WTC11 (cell line): ENCODE measurements around the gene ST6GAL1. TPM values are rescaled to one million over a fixed set of nuclear protein-coding genes. Genes with fewer than 3 reads are reported as not detected.

ENCODE experiments used
- ATAC-seq: fragments of 200-7000 bp; cut with Tn5 transposase; 2 replicates; pipeline ENCODE4 v1.10.0; 2021; ENCODE audit warnings: mild to moderate bottlenecking, moderate library complexity
- CTCF ChIA-PET: fragments of 300-600 bp; sonication (Branson Sonifier 250); formaldehyde crosslinking; loops from one replicate; lab custom pipeline; 2021; ENCODE audit warnings: antibody characterized with exemption; lab: Charles Lee
- POLR2A ChIA-PET: fragments of 350-600 bp; sonication (Branson Sonifier 250); formaldehyde crosslinking; loops from one replicate; lab custom pipeline; 2021; ENCODE audit warnings: antibody characterized with exemption; lab: Charles Lee
- DNase-seq: peaks from one replicate; pipeline ENCODE4 v3.0.0; 2021; ENCODE audit warnings: low spot score
- H3K27ac Mint-ChIP-seq: 2 replicates; pipeline ENCODE4 v1.8.0; 2021; ENCODE audit warnings: mixed read lengths
- H3K27me3 Mint-ChIP-seq: 2 replicates; pipeline ENCODE4 v1.8.0; 2021; ENCODE audit warnings: low read depth, mild to moderate bottlenecking, moderate library complexity, mixed read lengths
- H3K36me3 Mint-ChIP-seq: 2 replicates; pipeline ENCODE4 v1.8.0; 2021; ENCODE audit warnings: mixed read lengths
- H3K4me1 Mint-ChIP-seq: 2 replicates; pipeline ENCODE4 v1.8.0; 2022; ENCODE audit warnings: mixed read lengths
- H3K4me3 Mint-ChIP-seq: 2 replicates; pipeline ENCODE4 v1.8.0; 2021; ENCODE audit warnings: mild to moderate bottlenecking, moderate library complexity, mixed read lengths
- H3K9me3 Mint-ChIP-seq: 2 replicates; pipeline ENCODE4 v1.8.0; 2021; ENCODE audit warnings: mixed read lengths
- ARID4B ChIP-seq: sonication (generic); formaldehyde crosslinking; IDR thresholded peaks from 2 replicates; pipeline ENCODE4 v1.8.0; 2023; ENCODE audit warnings: missing genetic modification reagents, mild to moderate bottlenecking, borderline replicate concordance
- ATF1 ChIP-seq: sonication (generic); formaldehyde crosslinking; IDR thresholded peaks from 2 replicates; pipeline ENCODE4 v1.8.1; 2023; ENCODE audit warnings: mild to moderate bottlenecking, moderate library complexity, missing genetic modification reagents
- CTCF ChIP-seq: fragments of 200-600 bp; IDR thresholded peaks from 2 replicates; pipeline ENCODE4 v1.8.0; 2022; ENCODE audit warnings: antibody characterized with exemption
- E2F1 ChIP-seq: sonication (generic); formaldehyde crosslinking; IDR thresholded peaks from 2 replicates; pipeline ENCODE4 v1.8.0; 2022; ENCODE audit warnings: mild to moderate bottlenecking, missing genetic modification reagents
- EMX1 ChIP-seq: fragments of 250-450 bp; sonication (Bioruptor Pico); IDR thresholded peaks from 2 replicates; pipeline ENCODE4 v1.8.0; 2021; ENCODE audit warnings: mild to moderate bottlenecking
- GRHL2 ChIP-seq: fragments of 250-450 bp; sonication (Bioruptor Pico); IDR thresholded peaks from 2 replicates; pipeline ENCODE4 v1.8.0; 2022; ENCODE audit warnings: mild to moderate bottlenecking, moderate library complexity; ENCODE audit not compliant: insufficient replicate concordance, severe bottlenecking
- JAZF1 ChIP-seq: fragments of 250-450 bp; sonication (Bioruptor Pico); IDR thresholded peaks from 2 replicates; pipeline ENCODE4 v1.9.0; 2021; ENCODE audit warnings: moderate library complexity, mild to moderate bottlenecking, inconsistent platforms
- JUN ChIP-seq: sonication (generic); formaldehyde crosslinking; IDR thresholded peaks from 2 replicates; pipeline ENCODE4 v1.8.0; 2023; ENCODE audit warnings: mild to moderate bottlenecking, missing genetic modification reagents
- NFATC4 ChIP-seq: fragments of 250-450 bp; sonication (Bioruptor Pico); IDR thresholded peaks from 2 replicates; pipeline ENCODE4 v1.9.0; 2021; ENCODE audit warnings: mild to moderate bottlenecking
- NR3C1 ChIP-seq: sonication (generic); formaldehyde crosslinking; conservative IDR thresholded peaks from 2 replicates; pipeline ENCODE4 v1.8.1; 2023; ENCODE audit warnings: low read depth, mild to moderate bottlenecking, missing genetic modification reagents
- PRDM15 ChIP-seq: sonication (generic); formaldehyde crosslinking; IDR thresholded peaks from 2 replicates; pipeline ENCODE4 v1.8.0; 2022; ENCODE audit warnings: missing genetic modification reagents
- RELA ChIP-seq: sonication (generic); formaldehyde crosslinking; IDR thresholded peaks from 2 replicates; pipeline ENCODE4 v1.8.1; 2022; ENCODE audit warnings: missing genetic modification reagents, mild to moderate bottlenecking, borderline replicate concordance
- RORB ChIP-seq: fragments of 250-450 bp; sonication (Bioruptor Pico); IDR thresholded peaks from 2 replicates; pipeline ENCODE4 v1.9.0; 2021; ENCODE audit warnings: mild to moderate bottlenecking
- SMAD3 ChIP-seq: sonication (generic); formaldehyde crosslinking; IDR thresholded peaks from 2 replicates; pipeline ENCODE4 v1.8.0; 2022; ENCODE audit warnings: missing genetic modification reagents, mild to moderate bottlenecking, borderline replicate concordance
- ZBTB21 ChIP-seq: sonication (generic); formaldehyde crosslinking; IDR thresholded peaks from 2 replicates; pipeline ENCODE4 v1.8.1; 2023; ENCODE audit warnings: mild to moderate bottlenecking, missing genetic modification reagents, borderline replicate concordance
- ZNF219 ChIP-seq: sonication (generic); formaldehyde crosslinking; IDR thresholded peaks from 2 replicates; pipeline ENCODE4 v1.8.0; 2023; ENCODE audit warnings: missing genetic modification reagents, mild to moderate bottlenecking, borderline replicate concordance
- ZNF396 ChIP-seq: fragments of 250-450 bp; sonication (Bioruptor Pico); IDR thresholded peaks from 2 replicates; pipeline ENCODE4 v1.8.0; 2021; ENCODE audit warnings: mild to moderate bottlenecking, moderate library complexity, borderline replicate concordance
- ZNF425 ChIP-seq: fragments of 250-450 bp; sonication (Bioruptor Pico); conservative IDR thresholded peaks from 2 replicates; pipeline ENCODE4 v1.9.0; 2021; ENCODE audit warnings: mild to moderate bottlenecking
- ZSCAN18 ChIP-seq: fragments of 250-450 bp; sonication (Bioruptor Pico); IDR thresholded peaks from 2 replicates; pipeline ENCODE4 v2.1.2; 2022; ENCODE audit warnings: mild to moderate bottlenecking, moderate library complexity
- total RNA-seq: library from RNA; stranded (reverse); gene quantifications from 3 replicates; pipeline ENCODE4 v1.2.3, GENCODE V29; 2021

The ST6GAL1 gene
- total RNA-seq, 1 experiment from 2014 or later, result 87.5 TPM

GRCh38 chr3:186895406-186895805 is 34.9 kb upstream of the ST6GAL1 start:
- Mint-ChIP-seq H3K9me3 (peaks cover 13% of the 10 kb centered on the region), H3K27me3 (peaks cover 23% of the 10 kb centered on the region), H3K36me3 (peaks cover 22% of the 10 kb centered on the region), H3K27ac (no peak overlapping the region), H3K4me1 (peaks cover 52% of the 10 kb centered on the region), H3K4me3 (no peak overlapping the region)
- DNase-seq, result no peak
- TF ChIP-seq JUN (no peak), ARID4B (no peak), RELA (CRISPR knock-in tag) (no peak), SMAD3 (CRISPR knock-in tag) (no peak), CTCF (no peak), PRDM15 (no peak), JAZF1 (CRISPR knock-in tag) (no peak), ZSCAN18 (CRISPR knock-in tag) (no peak), ZNF425 (CRISPR knock-in tag) (no peak)
- CTCF ChIA-PET, result no interaction called here
- ATAC-seq, result no peak
- POLR2A ChIA-PET, result no interaction called here

- ChIA-PET POLR2A (no interaction called here), CTCF (no interaction called here)
- Mint-ChIP-seq H3K36me3 (peaks cover 22% of the 10 kb centered on the region), H3K4me3 (no peak overlapping the region), H3K27me3 (peaks cover 23% of the 10 kb centered on the region), H3K9me3 (peaks cover 13% of the 10 kb centered on the region)
- DNase-seq (no peak), ATAC-seq (no peak)
- TF ChIP-seq RORB (CRISPR knock-in tag), result no peak
- no peak for TF ChIP-seq ZNF219 (CRISPR knock-in tag)
- TF ChIP-seq GRHL2, result no peak
- TF ChIP-seq NR3C1 (CRISPR knock-in tag), result no peak
- TF ChIP-seq ZNF396 (CRISPR knock-in tag), result no peak
- no peak for TF ChIP-seq EMX1 (CRISPR knock-in tag)
- TF ChIP-seq E2F1 (CRISPR knock-in tag), result no peak
- TF ChIP-seq ATF1 (CRISPR knock-in tag), result no peak
- TF ChIP-seq ZBTB21 (CRISPR knock-in tag), result no peak
- no peak for TF ChIP-seq NFATC4 (CRISPR knock-in tag)
- TF ChIP-seq, all 79 proteins: peak for 0
- Mint-ChIP-seq H3K4me1 (peaks cover 52% of the 10 kb centered on the region), H3K27ac (no peak overlapping the region)
Observed at GRCh38 chr3:186896006-186896405, 34.3 kb upstream of the ST6GAL1 start.
